Left ventricle myocardium inferior (tissue), 1 donor: ENCODE data around the gene SMARCC1. TPM values are rescaled to one million over a fixed set of nuclear protein-coding genes. Genes with fewer than 3 reads are reported as not detected.

ENCODE experiments used
- DNase-seq: peaks from one replicate; pipeline ENCODE4 v3.0.0-alpha.2; 2020
- H3K27ac ChIP-seq: fragments of 200-600 bp; replicated peaks from 2 replicates; pipeline ENCODE4 v1.8.0; 2021
- H3K27me3 ChIP-seq: fragments of 200-600 bp; 2 replicates; pipeline ENCODE4 v1.8.0; 2021; ENCODE audit warnings: low read depth
- H3K36me3 ChIP-seq: fragments of 200-600 bp; 2 replicates; pipeline ENCODE4 v1.8.0; 2021
- H3K4me1 ChIP-seq: fragments of 200-600 bp; 2 replicates; pipeline ENCODE4 v1.8.0; 2021
- H3K4me3 ChIP-seq: fragments of 200-600 bp; 2 replicates; pipeline ENCODE4 v1.8.0; 2021; ENCODE audit warnings: mild to moderate bottlenecking, moderate library complexity
- H3K9me3 ChIP-seq: fragments of 200-600 bp; replicated peaks from 2 replicates; pipeline ENCODE4 v1.8.0; 2021
- CTCF ChIP-seq: fragments of 200-600 bp; IDR thresholded peaks from 2 replicates; pipeline ENCODE4 v1.8.0; 2021; ENCODE audit warnings: antibody characterized with exemption, mild to moderate bottlenecking, borderline replicate concordance
- intact Hi-C: fragments of 100-400 bp; cut with micrococcal nuclease; formaldehyde crosslinking; loops from one replicate; pipeline ENCODE4 v1.11.0; 2022
- total RNA-seq: library from RNA; stranded (reverse); fragmentation: NEBNext Ultra II Directional; extraction: Animal tissue kit (Norgen Biotek cat#: 25700); gene quantifications from one replicate; pipeline ENCODE4 v1.2.1, GENCODE V29; 2021
- donor health status: DM: no; HTN: yes; CAD: no; lungs with severe emphysema.

SMARCC1 gene
- total RNA-seq, 1 donor from 2014 or later = 22.9 TPM

- H3K4me3 ChIP-seq = no peak overlapping the region
- H3K36me3 ChIP-seq = no peaks in the 10 kb centered on the region
- no peaks in the 10 kb centered on the region for H3K9me3 ChIP-seq
- intact Hi-C loops = no loop called here
- H3K4me1 ChIP-seq = peaks cover 14% of the 10 kb centered on the region
- no peak overlapping the region for H3K27ac ChIP-seq
- H3K27me3 ChIP-seq = peaks cover 10% of the 10 kb centered on the region
- no peak for DNase-seq
- no peak for TF ChIP-seq CTCF
Observed at GRCh38 chr3:47571391-47572175, 210.1 kb downstream of the SMARCC1 start.

GRCh38 chr3:47568901-47569300 lies 212.8 kb downstream of the SMARCC1 start:
- TF ChIP-seq CTCF = no peak
- H3K4me3 ChIP-seq = no peak overlapping the region
- DNase-seq = no peak
- peaks cover 4% of the 10 kb centered on the region for H3K27me3 ChIP-seq
- intact Hi-C loops = no loop called here
- no peaks in the 10 kb centered on the region for H3K9me3 ChIP-seq
- H3K4me1 ChIP-seq = peaks cover 10% of the 10 kb centered on the region
- no peaks in the 10 kb centered on the region for H3K36me3 ChIP-seq
- H3K27ac ChIP-seq = no peak overlapping the region

- H3K27me3 ChIP-seq = no peaks in the 10 kb centered on the region
- intact Hi-C loops = no loop called here
- no peaks in the 10 kb centered on the region for H3K36me3 ChIP-seq
- no peak for DNase-seq
- H3K4me3 ChIP-seq = no peak overlapping the region
- no peak for TF ChIP-seq CTCF
- H3K4me1 ChIP-seq = peaks cover 4% of the 10 kb centered on the region
- H3K27ac ChIP-seq = no peak overlapping the region
- H3K9me3 ChIP-seq = no peaks in the 10 kb centered on the region
Observed at GRCh38 chr3:47567149-47567548, 214.5 kb downstream of the SMARCC1 start.

GRCh38 chr3:47566667-47567066 lies 215.0 kb downstream of the SMARCC1 start:
- Histone ChIP-seq H3K27me3 (no peaks in the 10 kb centered on the region), H3K27ac (no peak overlapping the region), H3K36me3 (no peaks in the 10 kb centered on the region), H3K4me1 (peaks cover 4% of the 10 kb centered on the region), H3K4me3 (no peak overlapping the region), H3K9me3 (no peaks in the 10 kb centered on the region)
- DNase-seq = no peak
- intact Hi-C loops = no loop called here
- no peak for TF ChIP-seq CTCF

GRCh38 chr3:47565734-47566550 lies 215.8 kb downstream of the SMARCC1 start:
- intact Hi-C loops = no loop called here
- DNase-seq = no peak
- H3K36me3 ChIP-seq = no peaks in the 10 kb centered on the region
- TF ChIP-seq CTCF = no peak
- no peak overlapping the region for H3K27ac ChIP-seq
- H3K4me1 ChIP-seq = peaks cover 4% of the 10 kb centered on the region
- H3K4me3 ChIP-seq = no peak overlapping the region
- H3K27me3 ChIP-seq = no peaks in the 10 kb centered on the region
- H3K9me3 ChIP-seq = no peaks in the 10 kb centered on the region
